WERI-Rb-1 (cell line): Measurements from ENCODE around the gene AEBP1.
A peak's percentile ranks its signal among the peaks of the same experiment; 100 is the strongest.

Source experiments
- DNase-seq: peaks from one replicate; pipeline ENCODE4 v3.0.0-alpha.2; 2020
- H3K27ac ChIP-seq: fragments of 250-450 bp; sonication (Bioruptor Pico); 2 replicates; pipeline ENCODE4 v1.5.1; 2020; ENCODE audit warnings: mild to moderate bottlenecking, moderate library complexity
- H3K27me3 ChIP-seq: fragments of 250-450 bp; sonication (Bioruptor Pico); 2 replicates; pipeline ENCODE4 v1.5.1; 2021; ENCODE audit warnings: mild to moderate bottlenecking, low read depth, moderate library complexity; ENCODE audit not compliant: insufficient read depth, severe bottlenecking
- H3K36me3 ChIP-seq: fragments of 250-450 bp; sonication (Bioruptor Pico); 2 replicates; pipeline ENCODE4 v1.5.1; 2020; ENCODE audit warnings: mild to moderate bottlenecking, moderate library complexity
- H3K4me3 ChIP-seq: 2 replicates; pipeline ENCODE4 v1.5.1; 2011; ENCODE audit warnings: low read depth, mild to moderate bottlenecking, control low read depth, low read length
- H3K9me3 ChIP-seq: fragments of 250-450 bp; sonication (Bioruptor Pico); 2 replicates; pipeline ENCODE4 v1.5.1; 2021; ENCODE audit warnings: mild to moderate bottlenecking, moderate library complexity; ENCODE audit not compliant: severe bottlenecking
- TF ChIP-seq, protein P1 (sequence below): IDR thresholded peaks from 2 replicates; pipeline ENCODE4 v1.5.1; 2011; ENCODE audit warnings: low read depth, mild to moderate bottlenecking, control low read depth, inconsistent platforms, low read length

The AEBP1 gene

DNA sequence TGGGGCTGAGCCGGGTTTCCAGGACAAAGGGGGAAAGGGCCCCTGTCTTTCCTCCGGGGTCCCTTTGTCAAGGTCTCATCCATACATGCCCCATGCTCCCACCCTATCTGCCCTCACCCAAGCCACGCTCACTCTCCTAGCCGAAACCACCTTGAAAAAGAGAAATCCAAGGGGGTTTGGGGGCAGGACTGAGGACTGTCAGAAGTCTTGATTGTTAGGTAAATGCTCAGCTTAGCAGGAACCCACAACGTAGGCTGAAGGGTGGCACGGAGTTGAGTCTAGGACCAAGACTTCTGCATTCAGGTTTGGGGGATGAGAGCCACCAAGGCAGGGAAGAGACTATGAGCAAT lies 38.1 kb upstream of the AEBP1 start:
- Histone ChIP-seq H3K4me3 (no peak overlapping the region; the same call in 1 of the 2 replicates), H3K36me3 (peaks cover 14% of the 10 kb centered on the region; the same call in 1 of the 2 replicates), H3K27me3 (no peaks in the 10 kb centered on the region), H3K27ac (peak overlapping the region; percentile 62), H3K9me3 (no peaks in the 10 kb centered on the region)
- DNase-seq: no peak
- TF ChIP-seq, protein P1, sequence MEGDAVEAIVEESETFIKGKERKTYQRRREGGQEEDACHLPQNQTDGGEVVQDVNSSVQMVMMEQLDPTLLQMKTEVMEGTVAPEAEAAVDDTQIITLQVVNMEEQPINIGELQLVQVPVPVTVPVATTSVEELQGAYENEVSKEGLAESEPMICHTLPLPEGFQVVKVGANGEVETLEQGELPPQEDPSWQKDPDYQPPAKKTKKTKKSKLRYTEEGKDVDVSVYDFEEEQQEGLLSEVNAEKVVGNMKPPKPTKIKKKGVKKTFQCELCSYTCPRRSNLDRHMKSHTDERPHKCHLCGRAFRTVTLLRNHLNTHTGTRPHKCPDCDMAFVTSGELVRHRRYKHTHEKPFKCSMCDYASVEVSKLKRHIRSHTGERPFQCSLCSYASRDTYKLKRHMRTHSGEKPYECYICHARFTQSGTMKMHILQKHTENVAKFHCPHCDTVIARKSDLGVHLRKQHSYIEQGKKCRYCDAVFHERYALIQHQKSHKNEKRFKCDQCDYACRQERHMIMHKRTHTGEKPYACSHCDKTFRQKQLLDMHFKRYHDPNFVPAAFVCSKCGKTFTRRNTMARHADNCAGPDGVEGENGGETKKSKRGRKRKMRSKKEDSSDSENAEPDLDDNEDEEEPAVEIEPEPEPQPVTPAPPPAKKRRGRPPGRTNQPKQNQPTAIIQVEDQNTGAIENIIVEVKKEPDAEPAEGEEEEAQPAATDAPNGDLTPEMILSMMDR: no peak

DNA sequence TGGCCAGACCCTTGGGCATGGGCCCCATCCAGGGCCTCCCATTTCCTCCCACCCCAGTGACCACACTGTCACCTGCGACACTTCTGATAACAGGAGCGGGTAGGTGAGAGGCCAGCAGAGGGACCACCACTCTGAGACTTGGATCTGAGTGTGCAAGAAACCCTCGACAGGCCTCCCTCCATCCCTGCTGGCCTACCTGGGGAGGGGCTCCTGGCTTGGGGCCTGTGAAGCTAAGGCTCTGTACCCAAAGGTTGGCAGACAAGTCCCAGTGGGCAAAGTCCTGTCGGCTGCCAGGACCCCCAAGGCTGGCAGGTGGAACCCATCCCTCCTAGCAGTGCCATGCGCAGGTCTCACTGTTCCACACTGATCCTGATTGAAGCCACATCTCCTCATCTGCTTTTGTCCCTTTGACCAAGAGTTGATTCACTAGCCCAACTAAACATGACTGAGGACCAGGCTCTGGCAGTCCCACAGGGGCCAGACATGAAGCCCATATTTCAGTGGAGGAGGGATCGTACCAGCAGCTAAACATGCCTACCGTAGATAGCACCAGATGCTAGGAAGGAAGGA lies 37.6 kb upstream of the AEBP1 start:
- no peak for DNase-seq
- Histone ChIP-seq H3K36me3 (peaks cover 11% of the 10 kb centered on the region; the same call in 1 of the 2 replicates), H3K27ac (no peak overlapping the region; the same call in 1 of the 2 replicates), H3K4me3 (no peak overlapping the region), H3K27me3 (no peaks in the 10 kb centered on the region), H3K9me3 (no peaks in the 10 kb centered on the region)
- TF ChIP-seq, protein P1: no peak

DNA sequence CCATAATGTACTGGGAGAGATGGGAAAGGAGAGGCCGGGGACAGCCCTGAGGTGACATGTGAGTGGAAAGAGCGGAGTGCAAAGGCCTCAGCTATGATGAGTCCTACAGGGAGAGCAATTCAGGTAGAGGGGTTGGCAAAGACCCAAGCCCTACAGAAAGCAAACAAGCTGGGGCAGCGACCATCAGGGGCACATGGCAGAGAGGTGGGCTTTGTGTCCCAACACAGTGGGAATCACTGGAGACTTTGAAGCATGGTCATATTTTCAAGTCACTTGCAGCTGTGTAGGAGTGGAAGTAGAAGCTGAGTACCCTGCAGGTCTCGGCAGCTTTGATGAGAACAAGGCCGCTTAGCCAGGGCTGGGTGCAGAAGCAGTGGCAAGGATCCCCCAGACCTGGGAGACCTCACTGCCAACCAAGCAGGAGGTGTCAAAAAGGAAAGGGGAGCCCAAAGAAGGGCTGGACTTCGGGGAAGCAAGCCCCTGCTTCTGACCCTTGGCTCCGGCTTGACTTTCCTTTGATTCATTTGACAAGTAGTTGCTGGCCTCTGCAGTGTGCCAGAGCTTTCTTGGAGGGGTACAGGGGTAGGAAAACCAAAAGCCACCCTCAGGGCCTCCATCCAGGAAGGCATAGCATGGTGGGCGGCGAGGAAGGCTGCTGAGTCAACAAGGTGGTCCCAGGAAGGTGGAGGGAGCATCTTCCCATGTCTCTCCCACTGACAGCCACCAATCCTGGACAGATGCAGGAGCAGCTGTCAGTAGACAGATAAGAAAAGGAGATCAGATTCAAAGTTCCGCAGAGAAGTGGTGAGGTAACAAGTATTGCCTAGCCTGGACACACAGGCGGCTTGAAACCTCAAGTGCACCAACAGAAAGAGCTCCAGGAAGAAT lies 36.8 kb upstream of the AEBP1 start:
- H3K27ac ChIP-seq: no peak overlapping the region
- TF ChIP-seq, protein P1: no peak
- no peaks in the 10 kb centered on the region for H3K27me3 ChIP-seq
- H3K4me3 ChIP-seq: no peak overlapping the region
- no peak for DNase-seq
- peaks cover 6% of the 10 kb centered on the region; the same call in 1 of the 2 replicates for H3K36me3 ChIP-seq
- no peaks in the 10 kb centered on the region for H3K9me3 ChIP-seq

DNA sequence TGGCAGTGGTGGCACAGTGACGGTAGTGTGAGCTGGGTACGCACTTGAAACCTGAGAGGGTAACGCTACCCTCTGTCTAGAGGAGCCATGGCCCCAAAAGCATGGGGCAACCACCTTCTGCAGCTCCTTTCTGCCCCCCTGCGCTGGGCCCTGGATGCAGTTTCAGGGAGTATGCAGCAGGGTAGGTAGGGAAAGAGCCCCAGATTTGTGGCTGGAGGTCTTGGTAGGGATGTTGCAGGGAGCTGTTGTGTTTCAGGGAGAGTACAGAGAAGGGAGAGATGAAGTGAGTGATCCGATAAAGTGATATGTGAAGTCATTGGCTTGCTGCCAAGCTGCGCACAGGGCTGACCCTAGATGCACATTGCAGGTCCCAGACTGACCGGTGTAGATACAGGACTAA lies 36.1 kb upstream of the AEBP1 start:
- Histone ChIP-seq H3K36me3 (peaks cover 6% of the 10 kb centered on the region), H3K27ac (no peak overlapping the region), H3K9me3 (no peaks in the 10 kb centered on the region), H3K27me3 (no peaks in the 10 kb centered on the region), H3K4me3 (no peak overlapping the region)
- TF ChIP-seq, protein P1: no peak
- no peak for DNase-seq

DNA sequence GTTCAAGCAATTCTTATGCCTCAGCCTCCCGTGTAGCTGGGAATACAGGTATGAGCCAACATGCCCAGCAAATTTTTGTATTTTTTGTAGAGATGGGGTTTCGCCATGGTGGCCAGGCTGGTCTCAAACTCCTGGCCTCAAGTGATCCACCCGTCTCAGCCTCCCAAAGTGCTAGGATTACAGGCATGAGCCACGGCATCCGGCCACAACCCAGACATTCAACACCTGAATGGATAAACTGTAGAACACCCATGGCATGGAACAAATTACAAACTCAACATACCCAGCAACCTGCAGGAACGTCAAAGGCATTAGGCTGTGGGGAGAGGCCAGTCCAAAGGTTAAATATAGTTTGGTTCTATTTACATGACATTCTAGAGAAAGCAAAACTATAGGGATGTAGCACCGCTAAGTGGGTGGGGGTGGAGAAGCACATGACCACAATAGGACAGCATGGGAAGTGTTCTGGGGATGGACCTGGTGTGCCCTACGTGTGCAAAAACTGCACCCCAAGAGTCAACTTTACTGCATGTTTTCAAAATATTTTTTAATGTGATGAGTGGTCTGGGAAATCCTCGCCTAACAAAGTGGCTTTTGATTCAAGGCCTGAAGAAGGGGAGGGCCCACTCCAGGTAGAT lies 32.3 kb upstream of the AEBP1 start:
- Histone ChIP-seq H3K27ac (no peak overlapping the region), H3K36me3 (peaks cover 26% of the 10 kb centered on the region), H3K4me3 (no peak overlapping the region), H3K27me3 (no peaks in the 10 kb centered on the region), H3K9me3 (no peaks in the 10 kb centered on the region)
- DNase-seq: no peak
- TF ChIP-seq, protein P1: no peak
